Naive thymus-derived CD8-positive, alpha-beta T cell (primary cell): ENCODE data around the gene PCYT2. TPM values are rescaled to one million over a fixed set of nuclear protein-coding genes. Genes with fewer than 3 reads are reported as not detected.
A peak's percentile ranks its signal among the peaks of the same experiment; 100 is the strongest.

ENCODE experiments used
- ATAC-seq, 2 donors: fragments of 150-1000 bp; cut with Tn5 transposase in 1 of 2; sonication (Bioruptor Pico), chemical (Tn5 transposase) in 1 of 2; 1 replicate in 1 of 2; 2 replicates in 1 of 2; pipeline ENCODE4 v1.10.0; 2021; ENCODE audit warnings: mild to moderate bottlenecking in 2 of 2, moderate library complexity in 2 of 2
- POLR2A ChIA-PET: fragments of 350-600 bp; sonication (Branson Sonifier 250); formaldehyde crosslinking; loops from one replicate; lab custom pipeline; 2021; ENCODE audit warnings: antibody characterized with exemption; lab: Charles Lee
- DNase-seq, 10 donors: peaks; one replicate each; pipeline versions ENCODE4 v3.0.0 to v3.0.0-alpha.2; 2020 to 2022
- H3K27ac Mint-ChIP-seq, 10 donors: one replicate each; pipeline ENCODE4 v1.8.0; 2020 to 2022; ENCODE audit warnings: mild to moderate bottlenecking in 10 of 10, mixed read lengths in 10 of 10, moderate library complexity in 4 of 10, inconsistent platforms in 1 of 10
- H3K27me3 Mint-ChIP-seq, 5 donors: one replicate each; pipeline ENCODE4 v1.8.0; 2021 to 2022; ENCODE audit warnings: mixed read lengths in 5 of 5
- H3K36me3 Mint-ChIP-seq, 3 donors: one replicate each; pipeline ENCODE4 v1.8.0; 2020 to 2022; ENCODE audit warnings: mixed read lengths in 3 of 3, mild to moderate bottlenecking in 2 of 3, inconsistent platforms in 1 of 3
- H3K4me1 Mint-ChIP-seq, 4 donors: one replicate each; pipeline ENCODE4 v1.8.0; 2021 to 2022; ENCODE audit warnings: mixed read lengths in 4 of 4
- H3K4me3 Mint-ChIP-seq, 10 donors: one replicate each; pipeline ENCODE4 v1.8.0; 2020 to 2022; ENCODE audit warnings: mild to moderate bottlenecking in 10 of 10, mixed read lengths in 10 of 10, moderate library complexity in 6 of 10, inconsistent platforms in 1 of 10
- H3K9me3 Mint-ChIP-seq, 9 donors: one replicate each; pipeline ENCODE4 v1.8.0; 2020 to 2022; ENCODE audit warnings: mixed read lengths in 9 of 9, mild to moderate bottlenecking in 3 of 9, inconsistent platforms in 1 of 9, moderate library complexity in 1 of 9
- polyA plus RNA-seq, 3 donors: library from polyadenylated mRNA; unstranded; fragments of 300-500 nt; fragmentation: Illumina TruSeq; gene quantifications; one replicate each; pipeline ENCODE4 v1.2.3, GENCODE V29; 2021
- total RNA-seq, 8 experiments: library from RNA in 2 of 8; stranded (reverse) in 2 of 8; gene quantifications; one replicate each; pipeline ENCODE4 v1.2.3 and lab custom pipeline; 2021 to 2026

Gene PCYT2
- total and polyA plus RNA-seq, 5 experiments from 2014 or later: 22.9 to 38.5 (median 24.0) TPM

DNA sequence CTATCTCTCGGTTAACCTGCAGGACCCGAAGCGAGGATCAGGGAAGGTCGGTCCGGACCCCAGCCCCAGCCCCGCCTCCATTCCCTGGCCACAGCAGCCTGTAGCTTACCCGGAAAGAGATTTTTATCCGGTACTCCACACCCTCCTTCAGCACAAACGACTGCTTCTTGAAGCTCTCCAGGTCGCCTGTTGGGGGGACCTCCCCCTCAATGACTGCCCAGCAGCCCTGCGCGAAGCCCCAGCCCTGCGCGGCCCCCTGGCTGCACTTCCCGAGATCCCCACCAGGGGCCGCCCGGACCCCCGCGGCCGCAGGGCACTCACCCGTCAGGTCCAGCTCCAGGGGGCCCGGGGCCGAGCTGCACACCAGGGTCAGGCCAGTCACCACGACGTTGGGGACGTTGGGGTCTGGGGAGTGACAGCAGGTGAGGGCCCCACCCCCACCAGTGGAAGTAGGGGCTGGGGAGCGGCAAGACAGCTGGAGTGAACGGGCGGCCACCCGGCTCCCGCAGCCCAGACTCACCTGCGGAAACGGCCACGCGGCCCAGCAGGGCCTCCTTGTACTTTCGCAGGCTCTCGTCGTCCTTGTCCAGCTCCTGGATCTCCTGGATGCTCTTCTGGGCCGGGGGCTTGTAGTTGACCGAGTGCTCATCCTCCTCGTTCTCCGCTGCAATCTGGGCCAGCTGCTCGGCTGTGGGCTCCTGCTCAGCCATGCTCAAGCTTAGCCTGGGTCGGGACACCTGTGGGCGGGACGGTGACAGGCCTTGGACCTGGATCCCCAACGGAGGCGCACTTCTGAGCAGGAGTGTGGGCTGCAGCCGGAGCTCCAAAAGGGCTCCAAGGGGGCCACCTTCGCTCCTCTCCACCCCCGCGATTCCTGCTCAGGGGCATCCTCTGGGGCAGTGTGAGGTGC lies 41.7 kb downstream of the PCYT2 start:
- H3K4me1 Mint-ChIP-seq: peaks cover 11 to 59% (median 35%) of the 10 kb centered on the region in 4 donors
- POLR2A ChIA-PET: interaction anchor here (0.6 to 6.9 kb wide), 22 partner anchors 8 to 357 kb away, joined by 3 to 71 read pairs (median 5); partner anchors contain the start of genes ACTG1, ALYREF, ANAPC11 and ARL16
- H3K9me3 Mint-ChIP-seq: no peaks in the 10 kb centered on the region
- ATAC-seq (no peak), DNase-seq (peak in 7 of 10 donors; percentile 22 to 68 (median 37))
- peaks cover 0 to 26% (median 2%) of the 10 kb centered on the region in 3 donors for H3K36me3 Mint-ChIP-seq
- H3K4me3 Mint-ChIP-seq: peak overlapping the region; percentile 78 to 91 (median 83)
- no peaks in the 10 kb centered on the region for H3K27me3 Mint-ChIP-seq
- peak overlapping the region; percentile 76 to 95 (median 92) for H3K27ac Mint-ChIP-seq

DNA sequence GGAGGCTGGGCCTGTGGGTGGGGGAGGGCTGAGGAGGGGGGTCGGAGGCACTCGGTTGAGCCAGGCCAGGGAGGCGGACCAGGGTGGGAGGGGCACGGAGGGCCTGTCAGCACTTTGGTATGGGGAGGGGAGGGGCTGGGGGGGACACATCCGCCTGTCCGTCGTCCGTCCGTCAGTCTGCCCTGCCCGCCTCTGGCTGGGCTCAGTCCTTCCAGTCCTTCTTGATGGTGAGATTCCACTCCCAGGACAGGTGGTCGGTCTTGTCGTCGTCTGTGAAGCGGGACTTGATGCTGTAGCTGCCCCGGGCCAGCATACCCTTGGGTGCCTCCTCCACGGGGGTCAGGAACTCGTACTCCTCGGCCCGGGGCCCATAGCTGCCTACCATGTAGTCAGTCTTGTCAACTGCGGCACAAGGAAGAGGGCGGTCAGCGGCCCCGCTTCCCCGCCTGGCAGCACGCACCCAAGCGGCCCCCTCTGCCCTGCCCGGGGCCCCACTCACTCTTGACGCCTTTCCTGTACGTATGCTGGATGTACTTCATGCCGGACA lies 42.5 kb downstream of the PCYT2 start:
- peaks cover 11 to 57% (median 33%) of the 10 kb centered on the region in 4 donors for H3K4me1 Mint-ChIP-seq
- POLR2A ChIA-PET: interaction anchor here (0.8 to 6.9 kb wide), 12 partner anchors 7 to 357 kb away, joined by 3 to 71 read pairs (median 8); partner anchors contain the start of genes ACTG1, ALYREF, ANAPC11 and MAFG

GRCh38 chr17:81867991-81868673 lies 43.1 kb downstream of the PCYT2 start:
- Mint-ChIP-seq H3K4me3 (peak overlapping the region in 6 of 10 donors; percentile 22 to 69 (median 28)), H3K9me3 (no peaks in the 10 kb centered on the region), H3K4me1 (peaks cover 14 to 59% (median 39%) of the 10 kb centered on the region in 4 donors), H3K27me3 (no peaks in the 10 kb centered on the region), H3K36me3 (peaks cover 0 to 30% (median 2%) of the 10 kb centered on the region in 3 donors), H3K27ac (peak overlapping the region in 4 of 10 donors; percentile 35 to 80 (median 50))
- DNase-seq (peak in 1 of 10 donors; percentile 64), ATAC-seq (no peak)
- POLR2A ChIA-PET: interaction anchor here (0.9 to 5.3 kb wide), 4 partner anchors 23 to 165 kb away, joined by 3 to 35 read pairs (median 14); partner anchors contain the start of genes MAFG, MRPL12 and SIRT7

More for the DNA sequence above, 42.5 kb downstream of the PCYT2 start:
- Mint-ChIP-seq H3K27ac (peak overlapping the region in 8 of 10 donors; percentile 34 to 94 (median 68)), H3K36me3 (peaks cover 0 to 26% (median 2%) of the 10 kb centered on the region in 3 donors), H3K4me3 (peak overlapping the region in 5 of 10 donors; percentile 10 to 89 (median 40)), H3K27me3 (no peaks in the 10 kb centered on the region), H3K9me3 (no peaks in the 10 kb centered on the region)
- ATAC-seq (no peak), DNase-seq (peak in 1 of 10 donors; percentile 13)

DNA sequence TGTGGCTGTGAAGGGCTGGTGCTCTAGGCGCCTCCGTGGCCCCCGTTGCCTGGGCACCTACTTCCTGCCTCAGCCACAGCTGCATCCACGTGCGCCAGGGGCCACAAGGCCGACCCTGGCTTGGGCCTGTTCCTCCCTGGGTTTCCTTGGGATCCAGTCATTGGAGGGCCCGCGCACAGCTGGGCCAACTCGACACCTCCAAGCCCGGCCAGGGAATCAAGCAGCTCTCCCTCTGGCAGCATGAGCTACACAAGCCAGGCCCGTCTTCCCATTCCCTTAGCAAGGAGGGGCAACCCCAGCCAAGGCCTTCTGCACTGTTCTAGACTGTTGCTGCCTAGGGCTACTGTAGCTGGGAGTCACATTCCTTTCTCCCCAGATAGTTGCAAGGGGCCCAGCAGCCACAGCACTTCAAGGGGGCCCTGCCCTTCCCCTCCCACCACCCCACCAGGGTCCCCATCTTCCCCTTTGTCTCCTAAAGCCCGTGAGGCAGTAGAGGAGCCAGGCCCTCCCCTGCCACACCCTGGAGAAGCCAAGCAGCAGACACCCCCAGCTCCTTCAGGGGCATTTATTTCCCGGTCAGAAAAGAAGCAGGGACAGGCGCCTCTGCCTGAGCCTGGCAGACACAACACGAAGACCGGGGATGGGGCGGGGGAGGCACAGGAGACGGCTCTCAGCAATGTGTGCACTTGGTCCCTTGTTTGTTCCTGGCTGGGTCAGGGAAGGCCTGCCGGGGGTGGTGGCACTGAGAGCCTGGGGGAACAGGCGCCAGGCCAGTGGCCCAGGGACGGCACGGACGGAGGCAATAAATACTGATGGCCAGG lies 43.8 kb downstream of the PCYT2 start:
- H3K4me3 Mint-ChIP-seq: peak overlapping the region in 6 of 10 donors; percentile 11 to 58 (median 27)
- H3K9me3 Mint-ChIP-seq: no peaks in the 10 kb centered on the region
- peak overlapping the region in 9 of 10 donors; percentile 22 to 91 (median 73) for H3K27ac Mint-ChIP-seq
- ATAC-seq (no peak), DNase-seq (peak in 5 of 10 donors; percentile 24 to 64 (median 31))
- peaks cover 0 to 33% (median 4%) of the 10 kb centered on the region in 3 donors for H3K36me3 Mint-ChIP-seq
- H3K27me3 Mint-ChIP-seq: no peaks in the 10 kb centered on the region
- POLR2A ChIA-PET: interaction anchor here (0.6 to 3.5 kb wide), 5 partner anchors 13 to 164 kb away, joined by 3 to 22 read pairs (median 4); partner anchors contain the start of genes MAFG, MRPL12 and SIRT7
- peaks cover 15 to 61% (median 41%) of the 10 kb centered on the region in 4 donors for H3K4me1 Mint-ChIP-seq

DNA sequence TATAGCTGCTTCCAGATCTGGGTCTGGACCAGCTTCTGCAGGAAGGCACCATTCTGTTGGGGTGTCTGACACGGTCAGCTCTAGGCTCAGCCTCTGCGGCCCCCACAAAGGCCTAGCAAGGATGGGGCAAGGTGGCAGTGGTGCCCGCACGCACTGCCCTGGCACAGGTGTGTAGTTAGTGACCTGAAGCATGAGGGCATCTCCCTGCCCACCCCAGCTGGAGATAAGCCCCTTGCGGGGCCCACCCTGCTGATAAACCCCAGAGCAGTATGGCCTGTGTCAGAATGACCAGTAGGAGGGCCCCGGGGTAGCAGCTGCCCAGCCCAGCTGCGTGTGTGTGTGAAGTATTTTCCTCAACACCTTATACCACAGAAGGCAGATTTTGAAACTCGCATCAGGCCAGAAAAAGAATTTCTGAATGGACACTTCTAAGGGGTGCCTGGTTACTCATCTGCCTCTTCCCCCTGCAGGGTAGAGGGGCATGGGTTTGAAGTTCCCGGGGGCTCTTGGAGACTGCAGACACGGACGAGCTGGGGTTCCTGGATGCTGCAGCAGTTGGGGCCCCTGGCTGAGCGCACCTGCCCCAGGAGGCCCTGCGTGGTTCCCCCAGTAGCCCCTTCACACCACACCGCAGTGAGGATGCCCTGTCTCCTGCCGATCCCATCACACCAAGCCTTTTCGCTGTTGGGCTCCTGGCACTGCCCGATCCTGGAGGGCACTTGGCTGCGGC lies 44.6 kb downstream of the PCYT2 start:
- H3K9me3 Mint-ChIP-seq: no peaks in the 10 kb centered on the region
- peaks cover 0 to 33% (median 4%) of the 10 kb centered on the region in 3 donors for H3K36me3 Mint-ChIP-seq
- H3K27ac Mint-ChIP-seq: peak overlapping the region in 8 of 10 donors; percentile 22 to 91 (median 70)
- no peaks in the 10 kb centered on the region for H3K27me3 Mint-ChIP-seq
- peak overlapping the region in 2 of 10 donors; percentile 20 to 58 for H3K4me3 Mint-ChIP-seq
- ATAC-seq (no peak), DNase-seq (peak in 2 of 10 donors; percentile 29 to 54)
- peaks cover 15 to 62% (median 42%) of the 10 kb centered on the region in 4 donors for H3K4me1 Mint-ChIP-seq
- POLR2A ChIA-PET: interaction anchor here (0.6 to 1.8 kb wide), 6 partner anchors 12 to 164 kb away, joined by 3 to 5 read pairs (median 3); partner anchors contain the start of genes ANAPC11, MRPL12 and SIRT7

- peaks cover 18 to 65% (median 43%) of the 10 kb centered on the region in 4 donors for H3K4me1 Mint-ChIP-seq
- peak overlapping the region in 5 of 10 donors; percentile 23 to 91 (median 79) for H3K27ac Mint-ChIP-seq
- H3K36me3 Mint-ChIP-seq: peaks cover 0 to 35% (median 4%) of the 10 kb centered on the region in 3 donors
- ATAC-seq (no peak), DNase-seq (peak in 3 of 10 donors; percentile 7 to 62 (median 13))
- no peaks in the 10 kb centered on the region for H3K9me3 Mint-ChIP-seq
- peak overlapping the region in 4 of 10 donors; percentile 22 to 71 (median 27) for H3K4me3 Mint-ChIP-seq
- H3K27me3 Mint-ChIP-seq: no peaks in the 10 kb centered on the region
- POLR2A ChIA-PET: interaction anchor here (0.6 to 1.8 kb wide), 4 partner anchors 18 to 163 kb away, joined by 3 to 5 read pairs (median 3); partner anchors contain the start of genes ANAPC11 and MRPL12
Measured at GRCh38 chr17:81865733-81866439, 45.3 kb downstream of the PCYT2 start.

DNA sequence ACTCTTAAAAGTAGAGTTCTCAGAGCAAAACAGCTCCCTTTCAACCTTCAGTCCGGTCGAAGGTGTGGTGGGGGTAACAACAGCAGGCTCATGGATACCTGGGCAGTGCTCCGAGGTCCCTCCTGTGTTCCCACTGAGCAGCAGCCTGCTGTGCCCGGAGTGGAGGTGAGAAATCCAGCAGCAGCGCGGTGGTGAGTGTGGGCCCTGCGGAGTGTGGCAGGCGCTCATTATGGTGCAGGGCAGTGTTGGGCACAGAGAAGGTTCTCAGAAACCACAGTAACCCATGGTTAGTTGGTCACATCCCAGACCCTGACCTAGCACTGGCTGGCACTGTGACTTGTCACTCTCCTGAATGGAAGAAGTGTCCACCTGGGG lies 45.9 kb downstream of the PCYT2 start:
- H3K27ac Mint-ChIP-seq: peak overlapping the region in 5 of 10 donors; percentile 23 to 87 (median 79)

DNA sequence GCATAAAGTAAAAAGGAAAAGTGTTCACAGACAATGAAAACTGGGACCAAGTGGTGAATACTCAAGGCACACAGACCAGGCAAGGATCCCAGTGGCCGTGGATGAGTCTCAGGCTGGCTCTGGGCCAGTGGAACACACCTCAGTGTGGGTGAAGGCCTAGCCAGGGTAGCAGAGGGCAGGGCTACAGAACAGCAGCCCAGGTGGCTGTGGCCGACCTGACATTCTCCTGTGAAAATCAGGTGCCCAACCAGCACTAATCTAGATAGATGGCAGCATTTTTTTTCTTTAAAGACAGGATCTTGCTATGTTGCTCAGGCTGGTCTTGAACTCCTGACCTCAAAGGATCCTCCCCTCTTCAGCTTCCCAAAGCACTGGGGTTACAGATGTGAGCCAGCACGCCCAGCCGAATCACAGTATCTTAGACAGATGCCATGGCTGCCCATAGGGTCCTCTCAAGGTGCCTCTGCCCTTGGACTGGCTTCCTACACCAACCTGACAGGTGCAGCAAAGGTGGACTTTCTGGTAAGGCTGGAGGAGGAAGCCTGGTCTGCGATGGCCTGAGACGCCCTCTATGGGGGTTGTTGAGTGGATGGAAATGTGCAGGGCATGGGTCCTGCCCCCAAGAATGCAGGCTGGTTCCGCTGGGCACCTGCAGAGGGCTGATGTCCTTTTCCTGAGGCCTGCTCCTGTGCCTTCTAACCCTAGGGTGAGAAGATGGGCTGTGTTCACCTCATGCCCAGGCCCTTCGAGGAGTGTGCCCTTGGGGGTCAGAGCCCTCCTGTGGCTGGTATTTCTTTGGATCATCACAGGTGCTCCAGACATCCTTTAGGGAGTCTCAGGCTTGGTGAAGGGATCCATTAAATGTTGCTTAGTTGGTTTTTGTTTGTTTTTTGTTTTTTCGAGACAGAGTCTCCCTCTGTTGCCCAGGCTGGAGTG lies 47.1 kb downstream of the PCYT2 start:
- Mint-ChIP-seq H3K9me3 (peaks cover 0 to 3% (median 0%) of the 10 kb centered on the region in 9 donors), H3K4me3 (peak overlapping the region in 2 of 10 donors; percentile 8 to 45), H3K36me3 (peaks cover 0 to 27% (median 4%) of the 10 kb centered on the region in 3 donors), H3K4me1 (peaks cover 18 to 64% (median 40%) of the 10 kb centered on the region in 4 donors), H3K27ac (peak overlapping the region in 8 of 10 donors; percentile 27 to 90 (median 78)), H3K27me3 (peaks cover 0 to 3% (median 0%) of the 10 kb centered on the region in 5 donors)
- POLR2A ChIA-PET: no interaction called here
- ATAC-seq (no peak), DNase-seq (peak in 1 of 10 donors; percentile 45)

More for the DNA sequence above, 45.9 kb downstream of the PCYT2 start:
- Mint-ChIP-seq H3K27me3 (peaks cover 0 to 3% (median 0%) of the 10 kb centered on the region in 5 donors), H3K4me3 (peak overlapping the region in 4 of 10 donors; percentile 22 to 71 (median 27)), H3K4me1 (peaks cover 18 to 67% (median 43%) of the 10 kb centered on the region in 4 donors), H3K9me3 (peaks cover 0 to 3% (median 0%) of the 10 kb centered on the region in 9 donors), H3K36me3 (peaks cover 0 to 34% (median 6%) of the 10 kb centered on the region in 3 donors)
- ATAC-seq: no peak
- POLR2A ChIA-PET: interaction anchor here (1.0 kb wide), 1 partner anchor 111 kb away, joined by 3 read pairs; no protein-coding TSS in a partner anchor
- DNase-seq: peak in 1 of 10 donors; percentile 40
